ENCODE data around the gene DTNBP1.

Gene DTNBP1

GRCh38 chr6:15623276-15624116 lies 39.3 kb downstream of the DTNBP1 start:
- DNase-seq: no peak

GRCh38 chr6:15622045-15622740 lies 40.6 kb downstream of the DTNBP1 start:
- no peak for DNase-seq

GRCh38 chr6:15621203-15622044 lies 41.4 kb downstream of the DTNBP1 start:
- DNase-seq: no peak

- DNase-seq: no peak
Measured at GRCh38 chr6:15620611-15621010, 42.2 kb downstream of the DTNBP1 start.

GRCh38 chr6:15619330-15619729 lies 43.5 kb downstream of the DTNBP1 start:
- no peak for DNase-seq

DNA sequence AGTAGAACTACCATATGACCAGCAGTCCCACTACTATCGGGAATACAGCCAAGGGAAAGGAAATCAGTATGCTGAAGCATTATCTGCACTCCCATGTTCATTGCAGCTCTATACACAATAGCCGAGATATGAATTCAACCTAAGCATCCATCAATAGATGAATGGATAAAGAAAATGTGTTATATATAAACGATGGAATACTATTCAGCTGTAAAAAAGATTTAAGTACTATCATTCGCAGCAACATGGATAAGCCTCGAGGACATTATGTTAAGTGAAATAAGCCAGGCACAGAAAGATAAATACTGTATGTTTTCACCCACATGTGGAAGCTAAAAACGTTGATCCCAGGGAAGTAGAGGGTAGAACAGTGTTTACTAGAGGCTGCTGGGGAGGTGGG lies 44.1 kb downstream of the DTNBP1 start:
- no peak for DNase-seq

DNA sequence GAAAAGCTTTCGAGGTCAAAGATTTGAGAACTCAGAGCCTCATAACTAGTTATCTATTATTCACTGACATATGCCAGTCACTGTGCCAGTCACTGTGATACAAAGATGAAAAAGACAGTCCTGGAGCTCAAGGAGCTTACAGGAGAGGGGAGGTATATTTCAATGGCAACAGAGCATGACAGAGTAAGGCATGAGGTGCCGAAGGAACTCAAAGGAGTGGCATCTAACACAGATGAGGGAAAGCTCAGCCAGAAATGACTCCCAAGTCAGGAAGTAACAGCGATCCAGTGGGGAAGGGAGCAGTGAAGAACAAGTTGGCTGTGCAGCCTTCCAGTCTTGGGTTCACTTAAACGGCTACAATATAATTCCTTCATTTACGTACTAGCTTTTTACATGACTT lies 46.6 kb downstream of the DTNBP1 start:
- no peak for DNase-seq

GRCh38 chr6:15615802-15616201 lies 47.0 kb downstream of the DTNBP1 start:
- DNase-seq: no peak

DNA sequence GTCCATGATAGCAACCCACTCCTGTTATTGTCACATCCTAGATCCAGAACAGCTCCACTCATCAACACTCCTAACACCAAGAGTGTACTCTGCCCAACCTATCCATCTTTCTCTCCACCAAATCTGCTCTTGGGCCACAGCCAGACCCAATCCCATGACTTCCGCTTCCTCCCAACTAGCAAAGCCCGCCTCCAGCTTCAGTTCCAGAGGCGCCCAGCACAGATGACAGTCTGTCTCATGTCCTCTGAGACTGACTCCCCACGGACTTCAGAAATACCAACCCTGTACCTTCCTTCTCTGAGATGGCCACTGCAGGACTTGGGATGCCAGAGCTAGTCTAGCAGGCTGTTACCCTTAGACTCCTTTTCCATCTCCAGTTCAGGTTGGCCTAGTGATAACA lies 48.6 kb downstream of the DTNBP1 start:
- DNase-seq: no peak

GRCh38 chr6:15608396-15608795 lies 54.4 kb downstream of the DTNBP1 start:
- DNase-seq: peak; percentile 95

GRCh38 chr6:15607603-15608002 lies 55.2 kb downstream of the DTNBP1 start:
- no peak for DNase-seq

DNA sequence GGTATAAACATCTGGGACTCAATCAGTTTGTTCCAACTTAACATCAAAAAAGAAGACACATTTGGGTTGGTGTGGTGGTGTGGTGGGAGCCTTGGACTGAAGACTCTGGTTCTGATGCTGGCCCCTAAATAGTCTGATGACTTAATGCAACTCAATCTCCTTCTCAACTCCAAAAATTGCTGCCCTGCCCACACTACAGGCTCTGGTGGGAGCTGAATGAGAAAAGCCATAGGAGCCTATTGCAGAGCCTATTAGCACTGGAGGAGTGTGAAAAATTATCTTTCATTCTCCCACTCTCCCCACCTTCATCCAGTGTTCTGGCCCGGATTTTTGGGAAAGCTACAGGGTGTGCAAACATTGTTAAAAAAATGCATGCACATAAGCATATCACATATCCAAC lies 56.5 kb downstream of the DTNBP1 start:
- DNase-seq: no peak

- no peak for DNase-seq
Measured at GRCh38 chr6:15604843-15605242, 58.0 kb downstream of the DTNBP1 start.

- DNase-seq: no peak
Measured at GRCh38 chr6:15602154-15602553, 60.7 kb downstream of the DTNBP1 start.

GRCh38 chr6:15598273-15598798 lies 64.5 kb downstream of the DTNBP1 start:
- no peak for DNase-seq

DNA sequence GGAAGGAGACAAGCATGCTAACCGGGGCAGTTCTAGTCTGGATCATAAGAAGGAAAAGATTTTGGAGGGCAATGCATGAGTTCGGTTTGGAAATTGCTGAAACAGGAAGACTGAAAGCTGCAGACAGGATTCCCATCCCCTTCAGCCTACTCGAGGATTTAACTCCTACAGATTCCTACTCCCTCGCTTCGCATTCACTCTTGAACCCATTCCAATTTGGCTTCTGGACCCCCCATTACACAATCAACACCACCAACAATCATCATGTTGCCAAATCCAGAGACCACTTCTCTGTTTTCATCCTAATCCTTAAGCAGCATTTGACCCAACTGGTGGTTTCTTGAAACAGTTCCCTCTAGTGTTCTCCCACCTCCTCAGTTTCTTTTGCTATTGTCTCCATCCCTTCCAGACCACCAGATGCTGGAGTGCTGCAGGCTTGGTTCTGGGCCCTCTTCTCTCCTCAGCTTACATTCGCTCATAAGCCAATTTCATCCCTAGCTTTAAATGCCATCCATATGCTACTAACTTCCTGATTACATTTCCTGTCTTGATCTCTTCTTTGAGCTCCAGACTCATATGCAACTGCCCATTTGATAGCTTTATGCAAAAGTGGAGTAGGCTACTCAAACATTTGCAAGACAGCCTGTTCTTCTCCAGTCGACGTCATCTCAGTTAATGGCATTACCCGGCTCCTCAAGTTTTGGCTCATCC lies 66.5 kb downstream of the DTNBP1 start:
- no peak for DNase-seq

DNA sequence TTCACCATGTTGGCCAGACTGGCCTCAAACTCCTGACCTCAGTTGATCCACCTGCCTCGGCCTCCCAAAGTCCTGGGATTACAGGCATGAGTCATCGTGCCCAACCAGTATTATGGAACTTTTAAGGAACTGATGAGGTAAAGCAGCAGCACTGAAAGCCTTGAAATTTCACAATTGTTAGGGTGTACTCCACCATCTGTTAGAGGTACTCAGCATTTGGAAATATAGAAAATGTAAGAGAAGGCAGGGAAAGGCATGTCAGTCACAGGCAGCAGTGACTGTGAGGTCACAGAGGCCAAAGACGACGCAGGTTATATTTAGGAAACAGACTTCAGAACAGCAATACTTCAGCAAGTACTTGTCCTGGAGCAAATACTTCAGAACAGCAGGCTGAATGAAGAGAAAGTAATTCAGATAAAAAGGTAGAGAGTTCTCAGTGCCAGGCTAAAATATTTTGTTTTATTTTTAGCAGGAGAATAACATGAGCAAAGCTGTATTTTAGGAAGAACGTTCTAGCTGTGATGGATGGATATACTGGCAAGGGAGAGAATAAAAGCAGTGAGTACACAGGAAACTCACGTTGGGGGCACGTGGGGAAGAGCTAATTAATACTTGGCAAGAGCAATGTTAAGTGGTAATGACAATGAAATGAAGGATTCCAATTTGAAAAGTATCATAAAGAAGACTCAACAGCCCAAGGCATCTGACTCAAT lies 67.2 kb downstream of the DTNBP1 start:
- DNase-seq: peak; percentile 17

DNA sequence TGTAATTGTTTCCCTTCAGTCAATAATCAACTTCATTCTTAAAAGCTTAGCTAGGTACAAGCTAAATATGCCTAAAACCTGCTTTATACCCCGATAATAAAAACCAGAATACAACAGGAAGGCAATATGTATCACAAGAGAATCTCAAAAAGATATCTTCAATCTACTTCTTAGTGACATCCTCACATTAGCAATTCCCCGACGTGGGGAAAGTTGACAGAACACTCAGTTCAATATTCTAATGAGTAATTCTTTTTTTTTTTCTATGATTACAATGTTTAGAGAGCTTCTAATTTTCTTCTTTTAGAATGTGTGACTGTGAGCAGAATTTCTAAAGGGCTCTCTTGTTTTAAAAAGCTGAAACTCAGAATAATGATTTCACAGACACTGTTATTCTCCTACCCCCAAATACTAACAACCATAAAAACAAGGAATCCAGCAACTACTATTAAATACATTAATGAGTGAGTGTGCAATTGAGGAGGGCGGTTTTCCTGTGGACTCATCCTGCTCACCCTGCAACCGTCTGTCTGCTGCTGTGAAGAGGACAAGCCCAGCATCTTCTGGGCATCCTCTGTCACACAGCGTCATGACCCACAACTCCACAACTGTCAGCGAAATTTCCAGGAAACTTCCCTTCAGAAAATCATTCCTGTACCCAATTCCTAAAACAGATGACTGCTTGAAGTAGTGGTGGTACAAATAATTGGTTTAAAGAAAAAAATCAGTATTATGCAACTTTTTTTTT lies 68.1 kb downstream of the DTNBP1 start:
- no peak for DNase-seq

DNA sequence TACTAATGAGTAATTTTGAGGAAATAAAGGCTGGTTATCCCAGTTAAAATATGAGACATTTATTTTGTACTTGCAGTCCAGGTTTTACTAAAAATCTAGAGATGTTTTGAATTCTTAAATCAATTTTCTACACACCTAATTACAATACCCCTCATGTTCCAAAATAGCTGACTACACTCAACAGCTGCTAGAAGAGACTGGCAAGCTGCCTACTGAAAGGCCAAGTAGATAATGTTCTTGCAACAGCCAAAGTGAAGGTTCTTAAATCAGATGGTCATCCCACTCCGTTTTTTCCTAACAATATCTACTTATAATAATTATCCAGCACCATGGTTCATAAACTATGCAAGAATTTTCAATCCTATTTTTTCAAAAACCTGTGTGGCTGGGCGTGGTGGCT lies 69.0 kb downstream of the DTNBP1 start:
- DNase-seq: no peak

DNA sequence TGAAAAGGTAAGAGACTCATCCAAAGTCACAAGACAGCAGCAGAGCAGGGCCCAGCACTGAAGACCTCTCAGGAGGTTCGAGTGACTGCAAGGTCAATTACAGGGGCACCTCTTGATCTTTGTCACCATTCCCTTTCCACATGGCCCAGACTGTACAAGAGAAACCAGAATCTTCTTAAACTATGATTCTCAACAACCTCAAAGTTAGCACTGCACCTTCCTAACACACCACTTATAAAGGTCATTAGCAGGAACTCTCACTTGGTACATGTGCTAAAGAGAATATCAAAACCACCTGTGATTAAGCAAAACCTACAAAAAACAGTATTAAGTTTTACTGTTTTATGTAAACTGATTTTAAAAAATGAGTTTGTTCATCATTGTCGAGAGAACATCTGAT lies 70.2 kb downstream of the DTNBP1 start:
- no peak for DNase-seq

DNA sequence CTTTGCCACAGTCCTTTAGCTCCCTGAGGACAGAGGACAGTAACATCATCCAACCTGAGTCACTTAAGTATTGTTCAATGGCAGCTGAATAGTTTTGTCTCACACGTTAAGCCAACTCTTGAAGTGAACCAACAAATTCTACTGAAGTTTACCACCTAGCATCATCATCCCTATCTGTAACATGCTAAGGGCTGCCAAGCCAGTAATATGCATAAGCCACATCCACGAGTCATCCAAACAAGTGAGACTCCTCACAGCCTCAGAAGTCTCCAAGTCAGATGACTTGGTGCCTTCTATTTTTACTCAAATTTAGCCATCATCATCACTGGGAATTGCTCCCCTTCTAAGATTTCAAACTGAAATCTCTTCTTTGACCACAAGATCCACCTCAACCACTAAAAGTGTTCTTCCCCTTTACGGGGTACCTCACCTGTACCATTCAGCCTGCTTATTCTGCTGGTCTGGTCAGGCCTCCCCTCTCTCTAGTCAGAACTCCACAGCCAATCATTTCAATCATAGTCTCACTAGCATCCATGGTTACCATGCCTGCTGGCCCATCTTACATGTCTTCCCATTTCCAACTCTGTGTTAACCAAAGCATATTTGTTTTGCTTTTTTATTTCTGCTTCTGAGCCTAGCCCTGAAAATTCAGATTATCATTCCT lies 73.7 kb downstream of the DTNBP1 start:
- DNase-seq: peak; percentile 80
